ENCODE results near the gene FAM193B. TPM values are rescaled to one million over a fixed set of nuclear protein-coding genes. Genes with fewer than 3 reads are reported as not detected.

The FAM193B gene
- total RNA-seq, 1 donor from 2014 or later = 21.5 TPM

DNA sequence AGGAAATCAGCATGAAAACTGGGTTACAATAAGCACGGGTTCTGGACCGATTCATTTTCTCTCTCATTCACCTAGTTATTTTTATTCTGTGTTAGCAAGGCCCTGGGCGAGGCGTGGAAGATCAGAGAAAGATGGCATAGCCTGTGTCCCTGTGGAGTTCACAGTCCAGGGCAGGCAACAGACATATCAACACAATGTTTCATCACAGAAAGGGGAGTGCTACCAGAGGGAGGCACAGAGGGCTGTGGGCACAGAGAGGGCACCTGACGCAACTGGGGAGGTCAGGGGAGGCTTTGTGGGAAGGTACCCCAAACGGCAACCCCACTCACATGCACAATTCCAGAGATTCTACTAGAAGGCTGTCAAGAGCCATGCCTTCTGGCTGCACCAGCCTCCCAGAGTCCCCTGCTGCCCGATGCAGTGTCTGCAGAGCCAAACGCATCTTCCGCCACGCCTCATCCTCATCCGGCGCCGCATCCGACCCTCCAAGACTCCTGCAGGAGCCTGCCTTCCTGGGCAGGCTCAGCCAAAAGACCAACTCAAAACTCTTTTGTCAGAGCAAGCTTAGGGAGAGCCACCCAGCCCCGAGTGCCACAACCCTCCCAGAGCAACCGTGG is 1.4 kb downstream of the FAM193B start:
- H3K4me3 ChIP-seq = peak overlapping the region; percentile 92
- intact Hi-C loops (cut with micrococcal nuclease) = no loop called here
- peak overlapping the region; percentile 83 for H3K27ac ChIP-seq (replicated peaks)
- peaks cover 58% of the 10 kb centered on the region for H3K4me1 ChIP-seq
- no peak for DNase-seq
- H3K9me3 ChIP-seq (replicated peaks) = no peaks in the 10 kb centered on the region
- TF ChIP-seq, protein P1, sequence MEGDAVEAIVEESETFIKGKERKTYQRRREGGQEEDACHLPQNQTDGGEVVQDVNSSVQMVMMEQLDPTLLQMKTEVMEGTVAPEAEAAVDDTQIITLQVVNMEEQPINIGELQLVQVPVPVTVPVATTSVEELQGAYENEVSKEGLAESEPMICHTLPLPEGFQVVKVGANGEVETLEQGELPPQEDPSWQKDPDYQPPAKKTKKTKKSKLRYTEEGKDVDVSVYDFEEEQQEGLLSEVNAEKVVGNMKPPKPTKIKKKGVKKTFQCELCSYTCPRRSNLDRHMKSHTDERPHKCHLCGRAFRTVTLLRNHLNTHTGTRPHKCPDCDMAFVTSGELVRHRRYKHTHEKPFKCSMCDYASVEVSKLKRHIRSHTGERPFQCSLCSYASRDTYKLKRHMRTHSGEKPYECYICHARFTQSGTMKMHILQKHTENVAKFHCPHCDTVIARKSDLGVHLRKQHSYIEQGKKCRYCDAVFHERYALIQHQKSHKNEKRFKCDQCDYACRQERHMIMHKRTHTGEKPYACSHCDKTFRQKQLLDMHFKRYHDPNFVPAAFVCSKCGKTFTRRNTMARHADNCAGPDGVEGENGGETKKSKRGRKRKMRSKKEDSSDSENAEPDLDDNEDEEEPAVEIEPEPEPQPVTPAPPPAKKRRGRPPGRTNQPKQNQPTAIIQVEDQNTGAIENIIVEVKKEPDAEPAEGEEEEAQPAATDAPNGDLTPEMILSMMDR (IDR thresholded peaks at IDR 0.05; ENCODE audit: borderline replicate concordance) = no peak
- H3K27me3 ChIP-seq (ENCODE audit: low read depth) = no peaks in the 10 kb centered on the region
- H3K36me3 ChIP-seq = peaks cover 17% of the 10 kb centered on the region

DNA sequence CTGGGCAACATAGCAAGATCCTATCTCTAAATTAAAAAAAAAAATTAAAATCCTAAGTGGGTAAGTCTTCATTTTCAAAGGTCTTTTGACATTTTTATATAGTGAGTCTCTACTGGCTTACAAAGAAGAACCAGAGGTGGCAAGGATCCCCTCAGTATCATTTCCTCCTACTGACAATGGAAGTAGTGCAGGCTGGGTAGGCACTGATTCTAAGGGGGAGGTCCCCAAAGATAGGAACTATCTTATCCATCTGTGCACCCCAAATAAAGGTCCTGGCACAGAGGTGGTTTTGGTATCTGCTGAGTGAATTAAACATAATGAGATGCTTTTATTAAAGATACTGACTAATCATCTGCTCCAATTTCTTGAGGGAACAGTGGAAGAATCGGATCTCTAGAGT is 4.2 kb downstream of the FAM193B start:
- Histone ChIP-seq H3K9me3 (replicated peaks) (no peaks in the 10 kb centered on the region), H3K36me3 (peaks cover 17% of the 10 kb centered on the region), H3K27ac (replicated peaks) (no peak overlapping the region), H3K4me3 (no peak overlapping the region), H3K27me3 (ENCODE audit: low read depth) (no peaks in the 10 kb centered on the region), H3K4me1 (peaks cover 80% of the 10 kb centered on the region)
- intact Hi-C loops (cut with micrococcal nuclease) = no loop called here
- no peak for DNase-seq
- TF ChIP-seq, protein P1 (IDR thresholded peaks at IDR 0.05; ENCODE audit: borderline replicate concordance) = no peak

DNA sequence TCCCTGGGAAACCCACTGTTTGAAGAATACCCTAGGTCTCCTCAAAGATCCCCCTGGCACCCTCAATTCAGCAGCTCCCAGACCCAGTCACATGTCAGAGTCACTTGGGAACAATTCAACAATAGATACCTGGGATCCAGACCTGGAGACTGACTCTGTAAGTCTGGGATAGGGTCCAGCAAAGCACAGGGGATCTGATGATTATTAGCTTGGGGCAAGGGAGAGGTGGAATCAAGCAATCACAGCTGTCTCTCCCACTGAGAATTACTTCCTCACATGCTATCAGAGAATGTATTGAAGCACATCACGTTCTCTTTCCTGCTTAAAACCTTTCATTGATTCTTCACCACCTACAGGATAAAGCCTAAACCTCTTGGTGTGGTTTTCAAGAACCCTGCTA is 5.9 kb downstream of the FAM193B start:
- intact Hi-C loops (cut with micrococcal nuclease) = no loop called here
- no peaks in the 10 kb centered on the region for H3K27me3 ChIP-seq (ENCODE audit: low read depth)
- H3K9me3 ChIP-seq (replicated peaks) = no peaks in the 10 kb centered on the region
- peak overlapping the region; percentile 31 for H3K27ac ChIP-seq (replicated peaks)
- no peak overlapping the region for H3K4me3 ChIP-seq
- TF ChIP-seq, protein P1 (IDR thresholded peaks at IDR 0.05; ENCODE audit: borderline replicate concordance) = no peak
- peaks cover 17% of the 10 kb centered on the region for H3K36me3 ChIP-seq
- H3K4me1 ChIP-seq = peaks cover 85% of the 10 kb centered on the region
- no peak for DNase-seq

DNA sequence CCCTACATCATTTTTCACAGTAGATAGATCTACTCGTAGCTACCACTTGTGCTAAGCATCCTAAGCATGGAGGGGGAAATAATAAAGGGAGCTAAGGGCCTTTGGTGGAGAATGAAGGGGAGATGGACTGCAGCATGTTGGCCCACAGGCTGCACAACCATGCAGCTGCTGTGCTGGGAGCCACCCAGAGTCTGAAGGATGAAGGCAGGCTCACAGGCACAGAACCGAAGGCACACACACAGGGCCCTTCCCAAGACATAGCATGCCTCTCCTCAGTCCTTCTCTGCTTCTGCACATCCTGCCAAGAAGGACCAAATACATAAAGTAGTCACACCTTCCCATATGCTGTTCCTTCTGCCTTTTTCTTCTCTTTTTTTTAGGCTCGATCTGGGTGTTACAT is 6.6 kb downstream of the FAM193B start:
- intact Hi-C loops (cut with micrococcal nuclease) = no loop called here
- Histone ChIP-seq H3K4me3 (no peak overlapping the region), H3K36me3 (peaks cover 17% of the 10 kb centered on the region), H3K4me1 (peaks cover 85% of the 10 kb centered on the region), H3K27ac (replicated peaks) (peak overlapping the region; percentile 31), H3K27me3 (ENCODE audit: low read depth) (no peaks in the 10 kb centered on the region), H3K9me3 (replicated peaks) (no peaks in the 10 kb centered on the region)
- DNase-seq = no peak
- TF ChIP-seq, protein P1 (IDR thresholded peaks at IDR 0.05; ENCODE audit: borderline replicate concordance) = no peak

DNA sequence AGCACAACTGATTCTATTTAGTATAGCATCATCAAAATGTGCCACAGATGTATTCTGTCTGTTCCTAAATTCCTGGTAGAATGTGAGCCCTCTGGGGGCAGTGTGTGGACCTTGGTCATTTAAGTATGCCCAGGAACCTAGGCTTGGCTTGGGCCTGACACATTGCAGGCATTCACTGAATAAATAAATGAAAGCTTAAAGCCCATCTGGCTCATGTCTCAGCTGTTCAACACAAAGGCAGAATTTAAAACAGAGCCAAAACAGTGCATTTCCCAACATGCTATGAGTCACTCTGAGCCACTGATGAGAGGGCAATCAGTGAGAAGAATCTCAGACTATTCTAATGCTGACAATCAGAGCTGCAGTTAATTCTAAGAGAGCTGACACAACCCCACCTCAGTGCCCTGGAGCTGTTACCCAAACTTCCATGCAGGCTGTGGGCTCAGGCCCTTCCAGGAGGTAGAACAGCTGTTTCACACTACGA is 8.1 kb downstream of the FAM193B start:
- intact Hi-C loops (cut with micrococcal nuclease) = no loop called here
- Histone ChIP-seq H3K36me3 (peaks cover 12% of the 10 kb centered on the region), H3K27me3 (ENCODE audit: low read depth) (no peaks in the 10 kb centered on the region), H3K27ac (replicated peaks) (peak overlapping the region; percentile 80), H3K9me3 (replicated peaks) (no peaks in the 10 kb centered on the region), H3K4me3 (no peak overlapping the region), H3K4me1 (peaks cover 83% of the 10 kb centered on the region)
- TF ChIP-seq, protein P1 (IDR thresholded peaks at IDR 0.05; ENCODE audit: borderline replicate concordance) = no peak
- DNase-seq = no peak

Measured in left ventricle myocardium inferior (tissue), 1 donor.